ENCODE measurements around the gene FATE1.

GRCh38 chrX:151714362-151714761 lies 1.5 kb upstream of the FATE1 start:
- TF ChIP-seq CTCF (IDR thresholded peaks at IDR 0.05 in 4 of 5, conservative IDR thresholded peaks at IDR 0.05 in 1 of 5) (no peak), POLR2A (IDR thresholded peaks at IDR 0.05) (no peak)

Measured in gastrocnemius medialis (tissue), 4 donors.